ENCODE data around the gene PRDM11.

GRCh38 chr11:45182902-45183301 lies 36.5 kb downstream of the PRDM11 start:
- TF ChIP-seq CTCF (IDR thresholded peaks at IDR 0.05) (peak; percentile 28 to 47 (median 38)), POLR2A (IDR thresholded peaks at IDR 0.05) (no peak)

Data from body of pancreas (tissue), 4 donors.